Stimulated activated naive B cell treated with anti-CD40 and anti-IgM and Interleukin-4, amounts not matched to agents 10 μg/mL and 1 μg/mL and 100 μg/mL, for 72 hours (primary cell): Measurements from ENCODE around the gene UMODL1.

Source experiments
- ATAC-seq, 2 donors: fragments of 150-1000 bp; cut with Tn5 transposase; replicated peaks; 2 replicates each; pipeline ENCODE4 v1.10.0; 2021; ENCODE audit warnings: moderate library complexity in 1 of 2
- DNase-seq: peaks from one replicate; pipeline ENCODE4 v3.0.0; 2021
- H3K27ac Mint-ChIP-seq: one replicate; pipeline ENCODE4 v1.8.0; 2022; ENCODE audit warnings: mild to moderate bottlenecking, mixed read lengths
- H3K27me3 Mint-ChIP-seq, 2 donors: one replicate each; pipeline ENCODE4 v1.8.0; 2022; ENCODE audit warnings: mixed read lengths in 2 of 2
- H3K36me3 Mint-ChIP-seq, 2 donors: one replicate each; pipeline ENCODE4 v1.8.0; 2022; ENCODE audit warnings: mixed read lengths in 2 of 2, mild to moderate bottlenecking in 1 of 2
- H3K4me1 Mint-ChIP-seq, 2 donors: one replicate each; pipeline ENCODE4 v1.8.0; 2022; ENCODE audit warnings: mixed read lengths in 2 of 2, mild to moderate bottlenecking in 1 of 2
- H3K4me3 Mint-ChIP-seq, 2 donors: one replicate each; pipeline ENCODE4 v1.8.0; 2022; ENCODE audit warnings: mild to moderate bottlenecking in 2 of 2, mixed read lengths in 2 of 2, moderate library complexity in 1 of 2
- H3K9me3 Mint-ChIP-seq, 2 donors: one replicate each; pipeline ENCODE4 v1.8.0; 2022; ENCODE audit warnings: mixed read lengths in 2 of 2, mild to moderate bottlenecking in 1 of 2

Gene UMODL1

GRCh38 chr21:42098957-42099505 is 27.9 kb downstream of the UMODL1 start:
- ATAC-seq, result no peak
- DNase-seq, result no peak
- peaks cover 6 to 10% of the 10 kb centered on the region in 2 donors for H3K27me3 Mint-ChIP-seq
- H3K4me1 Mint-ChIP-seq, result peaks cover 16 to 17% of the 10 kb centered on the region in 2 donors
- H3K9me3 Mint-ChIP-seq, result peaks cover 1 to 4% of the 10 kb centered on the region in 2 donors
- H3K36me3 Mint-ChIP-seq, result peaks cover 0 to 4% of the 10 kb centered on the region in 2 donors
- no peak overlapping the region for H3K27ac Mint-ChIP-seq
- no peak overlapping the region for H3K4me3 Mint-ChIP-seq

GRCh38 chr21:42101246-42101645 is 30.1 kb downstream of the UMODL1 start:
- peaks cover 16 to 17% of the 10 kb centered on the region in 2 donors for H3K4me1 Mint-ChIP-seq
- ATAC-seq (peak in 1 of 2 donors; percentile 49), DNase-seq (no peak)
- H3K4me3 Mint-ChIP-seq, result no peak overlapping the region
- no peaks in the 10 kb centered on the region for H3K36me3 Mint-ChIP-seq
- H3K27ac Mint-ChIP-seq, result peak overlapping the region; percentile 57
- H3K27me3 Mint-ChIP-seq, result peaks cover 6 to 10% of the 10 kb centered on the region in 2 donors
- H3K9me3 Mint-ChIP-seq, result no peaks in the 10 kb centered on the region

GRCh38 chr21:42102076-42102475 is 31.0 kb downstream of the UMODL1 start:
- peak; percentile 39 to 57 for ATAC-seq
- H3K9me3 Mint-ChIP-seq, result no peaks in the 10 kb centered on the region
- peaks cover 22 to 23% of the 10 kb centered on the region in 2 donors for H3K4me1 Mint-ChIP-seq
- no peak overlapping the region for H3K27ac Mint-ChIP-seq
- no peak overlapping the region for H3K4me3 Mint-ChIP-seq
- H3K36me3 Mint-ChIP-seq, result peaks cover 0 to 2% of the 10 kb centered on the region in 2 donors
- H3K27me3 Mint-ChIP-seq, result peaks cover 6 to 10% of the 10 kb centered on the region in 2 donors
- DNase-seq, result no peak

- peaks cover 23 to 27% of the 10 kb centered on the region in 2 donors for H3K4me1 Mint-ChIP-seq
- no peaks in the 10 kb centered on the region for H3K9me3 Mint-ChIP-seq
- H3K27me3 Mint-ChIP-seq, result peaks cover 6 to 10% of the 10 kb centered on the region in 2 donors
- ATAC-seq (no peak), DNase-seq (no peak)
- H3K36me3 Mint-ChIP-seq, result peaks cover 0 to 2% of the 10 kb centered on the region in 2 donors
- H3K27ac Mint-ChIP-seq, result peak overlapping the region; percentile 14
- no peak overlapping the region for H3K4me3 Mint-ChIP-seq
Observed at GRCh38 chr21:42102526-42102925, 31.4 kb downstream of the UMODL1 start.

GRCh38 chr21:42102991-42103390 is 31.9 kb downstream of the UMODL1 start:
- ATAC-seq (no peak), DNase-seq (no peak)
- Mint-ChIP-seq H3K27me3 (peaks cover 6 to 10% of the 10 kb centered on the region in 2 donors), H3K36me3 (peaks cover 0 to 2% of the 10 kb centered on the region in 2 donors), H3K4me3 (no peak overlapping the region), H3K9me3 (no peaks in the 10 kb centered on the region), H3K4me1 (peaks cover 26 to 32% of the 10 kb centered on the region in 2 donors), H3K27ac (no peak overlapping the region)

- no peak for ATAC-seq
- H3K36me3 Mint-ChIP-seq, result peaks cover 0 to 2% of the 10 kb centered on the region in 2 donors
- no peak for DNase-seq
- H3K4me3 Mint-ChIP-seq, result no peak overlapping the region
- no peaks in the 10 kb centered on the region for H3K9me3 Mint-ChIP-seq
- peaks cover 6 to 10% of the 10 kb centered on the region in 2 donors for H3K27me3 Mint-ChIP-seq
- H3K27ac Mint-ChIP-seq, result no peak overlapping the region
- peaks cover 25 to 40% of the 10 kb centered on the region in 2 donors for H3K4me1 Mint-ChIP-seq
Observed at GRCh38 chr21:42103843-42104242, 32.7 kb downstream of the UMODL1 start.

- Mint-ChIP-seq H3K36me3 (peaks cover 0 to 2% of the 10 kb centered on the region in 2 donors), H3K27ac (peak overlapping the region; percentile 37), H3K27me3 (peaks cover 6 to 10% of the 10 kb centered on the region in 2 donors), H3K4me1 (peaks cover 23 to 48% of the 10 kb centered on the region in 2 donors), H3K4me3 (no peak overlapping the region), H3K9me3 (no peaks in the 10 kb centered on the region)
- ATAC-seq (no peak), DNase-seq (no peak)
Observed at GRCh38 chr21:42105476-42106315, 34.6 kb downstream of the UMODL1 start.

- Mint-ChIP-seq H3K27ac (no peak overlapping the region), H3K36me3 (peaks cover 0 to 2% of the 10 kb centered on the region in 2 donors), H3K4me3 (no peak overlapping the region), H3K4me1 (peaks cover 21 to 44% of the 10 kb centered on the region in 2 donors), H3K27me3 (peaks cover 4 to 6% of the 10 kb centered on the region in 2 donors), H3K9me3 (no peaks in the 10 kb centered on the region)
- ATAC-seq (no peak), DNase-seq (no peak)
Observed at GRCh38 chr21:42106425-42106824, 35.3 kb downstream of the UMODL1 start.

- peak overlapping the region; percentile 70 for H3K27ac Mint-ChIP-seq
Observed at GRCh38 chr21:42107177-42107880, 36.2 kb downstream of the UMODL1 start.

GRCh38 chr21:42107881-42108553 is 36.9 kb downstream of the UMODL1 start:
- H3K27ac Mint-ChIP-seq, result peak overlapping the region; percentile 70
- DNase-seq, result peak; percentile 80

More at GRCh38 chr21:42107177-42107880, 36.2 kb downstream of the UMODL1 start:
- Mint-ChIP-seq H3K27me3 (peaks cover 3 to 6% of the 10 kb centered on the region in 2 donors), H3K9me3 (no peaks in the 10 kb centered on the region), H3K4me1 (peaks cover 19 to 35% of the 10 kb centered on the region in 2 donors), H3K36me3 (peaks cover 0 to 2% of the 10 kb centered on the region in 2 donors), H3K4me3 (peak overlapping the region in 1 of 2 donors; percentile 65)
- DNase-seq (no peak), ATAC-seq (peak; percentile 17 to 21)

GRCh38 chr21:42108554-42109340 is 37.6 kb downstream of the UMODL1 start:
- ATAC-seq (peak; percentile 4 to 10), DNase-seq (no peak)
- peaks cover 0 to 2% of the 10 kb centered on the region in 2 donors for H3K36me3 Mint-ChIP-seq
- no peak overlapping the region for H3K27ac Mint-ChIP-seq
- peaks cover 1 to 9% of the 10 kb centered on the region in 2 donors for H3K27me3 Mint-ChIP-seq
- H3K4me3 Mint-ChIP-seq, result no peak overlapping the region
- no peaks in the 10 kb centered on the region for H3K9me3 Mint-ChIP-seq
- peaks cover 19 to 31% of the 10 kb centered on the region in 2 donors for H3K4me1 Mint-ChIP-seq

More at GRCh38 chr21:42107881-42108553, 36.9 kb downstream of the UMODL1 start:
- Mint-ChIP-seq H3K4me3 (peak overlapping the region; percentile 53 to 65), H3K36me3 (peaks cover 0 to 2% of the 10 kb centered on the region in 2 donors), H3K27me3 (peaks cover 5 to 6% of the 10 kb centered on the region in 2 donors), H3K4me1 (peaks cover 19 to 31% of the 10 kb centered on the region in 2 donors), H3K9me3 (no peaks in the 10 kb centered on the region)
- ATAC-seq, result peak; percentile 94

- no peak overlapping the region for H3K27ac Mint-ChIP-seq
- H3K27me3 Mint-ChIP-seq, result peaks cover 0 to 12% of the 10 kb centered on the region in 2 donors
- no peak for ATAC-seq
- peaks cover 0 to 2% of the 10 kb centered on the region in 2 donors for H3K36me3 Mint-ChIP-seq
- no peaks in the 10 kb centered on the region for H3K9me3 Mint-ChIP-seq
- peaks cover 19 to 31% of the 10 kb centered on the region in 2 donors for H3K4me1 Mint-ChIP-seq
- no peak for DNase-seq
- no peak overlapping the region for H3K4me3 Mint-ChIP-seq
Observed at GRCh38 chr21:42109473-42109872, 38.4 kb downstream of the UMODL1 start.
